ENCODE measurements around the gene PIP4P1.

PIP4P1 gene

DNA sequence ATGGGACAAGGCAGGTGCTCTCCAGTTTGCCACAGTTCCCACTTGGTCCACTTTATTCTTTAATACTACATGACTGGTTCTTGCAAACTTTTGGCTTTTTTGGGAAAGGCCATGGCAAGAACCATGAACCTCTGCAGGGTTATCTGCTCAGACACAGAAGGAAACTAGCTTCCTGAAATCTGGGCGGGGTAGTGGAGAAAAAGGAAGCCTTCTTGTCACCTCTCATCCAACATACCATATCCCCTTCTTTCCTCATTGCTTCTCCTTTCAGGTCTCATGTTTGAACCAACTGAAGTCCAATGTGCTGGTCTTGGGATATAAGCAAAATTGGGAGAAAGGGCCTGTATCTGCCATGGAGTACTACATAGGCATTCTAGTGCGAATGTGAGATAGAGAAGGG, 19.8 kb downstream of the PIP4P1 start:
- no peaks in the 10 kb centered on the region for H3K27me3 ChIP-seq (ENCODE audit: insufficient read depth, poor library complexity, severe bottlenecking)
- no peak for ATAC-seq (ENCODE audit: low read depth)
- TF ChIP-seq, protein P1, sequence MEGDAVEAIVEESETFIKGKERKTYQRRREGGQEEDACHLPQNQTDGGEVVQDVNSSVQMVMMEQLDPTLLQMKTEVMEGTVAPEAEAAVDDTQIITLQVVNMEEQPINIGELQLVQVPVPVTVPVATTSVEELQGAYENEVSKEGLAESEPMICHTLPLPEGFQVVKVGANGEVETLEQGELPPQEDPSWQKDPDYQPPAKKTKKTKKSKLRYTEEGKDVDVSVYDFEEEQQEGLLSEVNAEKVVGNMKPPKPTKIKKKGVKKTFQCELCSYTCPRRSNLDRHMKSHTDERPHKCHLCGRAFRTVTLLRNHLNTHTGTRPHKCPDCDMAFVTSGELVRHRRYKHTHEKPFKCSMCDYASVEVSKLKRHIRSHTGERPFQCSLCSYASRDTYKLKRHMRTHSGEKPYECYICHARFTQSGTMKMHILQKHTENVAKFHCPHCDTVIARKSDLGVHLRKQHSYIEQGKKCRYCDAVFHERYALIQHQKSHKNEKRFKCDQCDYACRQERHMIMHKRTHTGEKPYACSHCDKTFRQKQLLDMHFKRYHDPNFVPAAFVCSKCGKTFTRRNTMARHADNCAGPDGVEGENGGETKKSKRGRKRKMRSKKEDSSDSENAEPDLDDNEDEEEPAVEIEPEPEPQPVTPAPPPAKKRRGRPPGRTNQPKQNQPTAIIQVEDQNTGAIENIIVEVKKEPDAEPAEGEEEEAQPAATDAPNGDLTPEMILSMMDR (IDR thresholded peaks at IDR 0.05; ENCODE audit: poor library complexity, severe bottlenecking), result no peak

DNA sequence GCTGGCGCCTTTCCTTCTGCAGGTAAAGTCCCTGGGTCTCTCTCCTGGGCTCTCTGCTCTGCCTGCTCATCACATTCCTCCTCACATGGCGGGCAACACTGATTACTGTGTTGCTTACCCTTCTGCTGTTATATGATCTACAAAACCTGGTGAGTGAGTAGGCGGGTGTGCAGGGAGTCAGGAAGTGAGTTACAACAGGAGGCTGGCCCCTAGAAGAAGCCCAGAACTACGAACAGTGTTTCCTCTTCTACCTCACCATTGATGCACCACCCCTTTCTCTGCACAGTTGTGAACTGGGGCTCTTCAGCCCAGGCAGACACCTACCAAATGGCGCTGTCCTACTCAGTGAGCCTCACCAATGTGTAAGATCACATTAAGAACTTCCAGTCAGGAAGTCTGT, 20.4 kb downstream of the PIP4P1 start:
- ATAC-seq (ENCODE audit: low read depth) (no peak), DNase-seq (ENCODE audit: low spot score) (no peak)
- no peak overlapping the region for H3K27ac ChIP-seq (ENCODE audit: poor library complexity, severe bottlenecking)
- peaks cover 7% of the 10 kb centered on the region for H3K4me1 ChIP-seq (ENCODE audit: insufficient read depth, poor library complexity, severe bottlenecking)
- no peaks in the 10 kb centered on the region for H3K27me3 ChIP-seq (ENCODE audit: insufficient read depth, poor library complexity, severe bottlenecking)
- peaks cover 3% of the 10 kb centered on the region; the same call in 1 of the 2 replicates for H3K36me3 ChIP-seq (ENCODE audit: low read depth)
- no peaks in the 10 kb centered on the region for H3K9me3 ChIP-seq (ENCODE audit: severe bottlenecking)
- TF ChIP-seq, protein P1 (IDR thresholded peaks at IDR 0.05; ENCODE audit: poor library complexity, severe bottlenecking), result no peak
- H3K4me3 ChIP-seq (ENCODE audit: severe bottlenecking), result no peak overlapping the region

More for the DNA sequence above, 19.8 kb downstream of the PIP4P1 start:
- H3K4me3 ChIP-seq (ENCODE audit: severe bottlenecking), result no peak overlapping the region
- H3K4me1 ChIP-seq (ENCODE audit: insufficient read depth, poor library complexity, severe bottlenecking), result peaks cover 3% of the 10 kb centered on the region
- DNase-seq (ENCODE audit: low spot score), result no peak
- no peaks in the 10 kb centered on the region for H3K9me3 ChIP-seq (ENCODE audit: severe bottlenecking)
- no peak overlapping the region for H3K27ac ChIP-seq (ENCODE audit: poor library complexity, severe bottlenecking)
- peaks cover 9% of the 10 kb centered on the region for H3K36me3 ChIP-seq (ENCODE audit: low read depth)

DNA sequence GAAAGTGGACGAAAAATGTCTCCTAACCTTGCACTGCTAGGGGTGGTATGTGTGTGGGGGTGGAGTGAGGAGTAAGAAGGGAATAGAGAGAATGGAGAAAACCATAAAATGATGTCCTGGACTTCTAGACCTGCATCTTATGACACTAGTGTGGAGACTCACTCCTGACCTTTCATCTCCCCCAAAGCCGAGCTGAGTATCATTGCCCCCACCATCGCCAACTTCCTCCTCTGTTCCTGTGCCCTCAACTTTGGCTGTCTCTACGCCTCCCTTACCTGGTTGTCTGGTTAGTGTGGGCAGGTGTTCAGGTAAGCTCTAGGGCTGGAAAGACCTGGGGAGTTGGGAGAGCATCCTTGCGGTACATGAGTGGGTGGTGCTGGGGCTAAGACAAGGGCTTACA, 20.8 kb downstream of the PIP4P1 start:
- Histone ChIP-seq H3K27ac (ENCODE audit: poor library complexity, severe bottlenecking) (no peak overlapping the region), H3K9me3 (ENCODE audit: severe bottlenecking) (no peaks in the 10 kb centered on the region), H3K27me3 (ENCODE audit: insufficient read depth, poor library complexity, severe bottlenecking) (no peaks in the 10 kb centered on the region), H3K4me1 (ENCODE audit: insufficient read depth, poor library complexity, severe bottlenecking) (peaks cover 7% of the 10 kb centered on the region), H3K4me3 (ENCODE audit: severe bottlenecking) (no peak overlapping the region), H3K36me3 (ENCODE audit: low read depth) (no peaks in the 10 kb centered on the region; the same call in 1 of the 2 replicates)
- DNase-seq (ENCODE audit: low spot score), result no peak
- no peak for ATAC-seq (ENCODE audit: low read depth)
- TF ChIP-seq, protein P1 (IDR thresholded peaks at IDR 0.05; ENCODE audit: poor library complexity, severe bottlenecking), result no peak

DNA sequence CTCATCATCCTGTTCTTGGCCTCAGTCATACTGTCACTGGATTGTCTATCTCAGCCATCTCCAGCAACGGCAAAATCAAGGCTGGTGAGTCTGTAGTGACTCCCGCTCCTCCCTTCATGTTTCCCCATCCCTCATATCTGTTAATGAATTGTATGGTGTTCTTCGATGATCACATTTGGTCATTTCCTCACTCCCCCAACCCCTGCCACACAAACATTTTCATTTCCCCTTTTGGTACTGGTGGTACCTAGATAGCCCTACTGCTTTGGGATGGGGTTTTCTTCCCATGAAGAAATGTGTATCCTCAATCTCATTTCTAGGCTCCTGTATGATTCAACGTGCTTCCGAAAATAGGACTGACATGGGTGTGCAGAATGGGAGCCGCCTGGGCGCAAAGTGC, 22.6 kb downstream of the PIP4P1 start:
- Histone ChIP-seq H3K36me3 (ENCODE audit: low read depth) (no peaks in the 10 kb centered on the region), H3K9me3 (ENCODE audit: severe bottlenecking) (no peaks in the 10 kb centered on the region), H3K4me3 (ENCODE audit: severe bottlenecking) (no peak overlapping the region), H3K27me3 (ENCODE audit: insufficient read depth, poor library complexity, severe bottlenecking) (no peaks in the 10 kb centered on the region), H3K27ac (ENCODE audit: poor library complexity, severe bottlenecking) (no peak overlapping the region), H3K4me1 (ENCODE audit: insufficient read depth, poor library complexity, severe bottlenecking) (peaks cover 7% of the 10 kb centered on the region)
- DNase-seq (ENCODE audit: low spot score), result no peak
- ATAC-seq (ENCODE audit: low read depth), result no peak
- TF ChIP-seq, protein P1 (IDR thresholded peaks at IDR 0.05; ENCODE audit: poor library complexity, severe bottlenecking), result no peak

DNA sequence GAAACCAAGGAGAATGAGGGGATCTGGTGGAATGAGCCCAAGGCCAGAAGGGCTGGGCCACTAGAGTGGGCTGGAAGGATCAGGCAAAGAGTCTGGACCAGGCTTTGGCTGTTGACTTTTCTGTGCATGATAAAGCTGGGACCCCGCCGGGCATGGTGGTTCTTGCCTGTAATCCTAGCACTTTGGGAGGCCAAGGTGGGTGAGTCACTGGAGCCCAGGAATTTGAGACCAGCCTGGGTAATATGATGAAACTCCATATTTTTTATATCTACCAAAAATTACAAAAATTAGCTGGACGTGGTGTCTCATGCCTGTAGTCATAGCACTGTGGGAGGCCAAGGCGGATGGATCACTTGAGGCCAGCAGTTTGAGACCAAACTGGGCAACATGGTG, 24.9 kb downstream of the PIP4P1 start:
- no peaks in the 10 kb centered on the region for H3K36me3 ChIP-seq (ENCODE audit: low read depth)
- no peaks in the 10 kb centered on the region for H3K27me3 ChIP-seq (ENCODE audit: insufficient read depth, poor library complexity, severe bottlenecking)
- peaks cover 7% of the 10 kb centered on the region for H3K4me1 ChIP-seq (ENCODE audit: insufficient read depth, poor library complexity, severe bottlenecking)
- no peaks in the 10 kb centered on the region for H3K9me3 ChIP-seq (ENCODE audit: severe bottlenecking)
- no peak overlapping the region for H3K4me3 ChIP-seq (ENCODE audit: severe bottlenecking)
- DNase-seq (ENCODE audit: low spot score) (peak; percentile 86), ATAC-seq (ENCODE audit: low read depth) (peak; percentile 87)
- no peak overlapping the region for H3K27ac ChIP-seq (ENCODE audit: poor library complexity, severe bottlenecking)
- TF ChIP-seq, protein P1 (IDR thresholded peaks at IDR 0.05; ENCODE audit: poor library complexity, severe bottlenecking), result no peak
